GM19468 (cell line): ENCODE results near the gene SIT1.
"Not testable (repeated sequence)": the region's sequence is repeated elsewhere in the genome, so short reads cannot be mapped to it uniquely, and the experiment has no call there.

Experiments
- ATAC-seq: cut with Tn5 transposase; IDR thresholded peaks from one replicate; pipeline ENCODE4 v1.9.1; 2021; ENCODE audit warnings: mild to moderate bottlenecking, moderate library complexity, moderate number of reproducible peaks; ENCODE audit not compliant: unreplicated experiment; ENCODE audit errors: extremely low read depth

The SIT1 gene

GRCh38 chr9:35640431-35640830 is 10.3 kb downstream of the SIT1 start:
- not testable (repeated sequence) for ATAC-seq

GRCh38 chr9:35639631-35640030 is 11.1 kb downstream of the SIT1 start:
- ATAC-seq = no peak

GRCh38 chr9:35639225-35639624 is 11.5 kb downstream of the SIT1 start:
- ATAC-seq = not testable (repeated sequence)

GRCh38 chr9:35638751-35639150 is 12.0 kb downstream of the SIT1 start:
- ATAC-seq = not testable (repeated sequence)

GRCh38 chr9:35637427-35637955 is 13.2 kb downstream of the SIT1 start:
- ATAC-seq = not testable (repeated sequence)

- not testable (repeated sequence) for ATAC-seq
These were observed 13.9 kb downstream of the SIT1 start for GRCh38 chr9:35636877-35637246.

GRCh38 chr9:35636135-35636876 is 14.4 kb downstream of the SIT1 start:
- no peak for ATAC-seq

- ATAC-seq = no peak
These were observed 15.0 kb downstream of the SIT1 start for GRCh38 chr9:35635730-35636129.

GRCh38 chr9:35629597-35629996 is 21.1 kb downstream of the SIT1 start:
- ATAC-seq = no peak

GRCh38 chr9:35628389-35628991 is 22.2 kb downstream of the SIT1 start:
- no peak for ATAC-seq

GRCh38 chr9:35627575-35627974 is 23.2 kb downstream of the SIT1 start:
- no peak for ATAC-seq

GRCh38 chr9:35619800-35620158 is 31.0 kb downstream of the SIT1 start:
- no peak for ATAC-seq

- ATAC-seq = no peak
These were observed 31.6 kb downstream of the SIT1 start for GRCh38 chr9:35618854-35619799.

- ATAC-seq = no peak
These were observed 32.4 kb downstream of the SIT1 start, which contains the start of gene CD72 for GRCh38 chr9:35618325-35618727. CD72 (minus strand) TSS chr9:35618413; CDS start chr9:35618303, 110 bp downstream.

GRCh38 chr9:35617548-35617947 is 33.2 kb downstream of the SIT1 start:
- no peak for ATAC-seq

GRCh38 chr9:35616681-35617459 is 33.9 kb downstream of the SIT1 start:
- ATAC-seq = no peak

GRCh38 chr9:35615981-35616680 is 34.6 kb downstream of the SIT1 start:
- no peak for ATAC-seq

- ATAC-seq = no peak
These were observed 37.9 kb downstream of the SIT1 start for GRCh38 chr9:35612843-35613242.

GRCh38 chr9:35612066-35612465 is 38.7 kb downstream of the SIT1 start:
- not testable (repeated sequence) for ATAC-seq
